Activated naive CD4-positive, alpha-beta T cell treated with anti-CD3 and anti-CD28 coated beads for 36 hours (primary cell): Measurements from ENCODE around the gene ANO7. TPM values are rescaled to one million over a fixed set of nuclear protein-coding genes. Genes with fewer than 3 reads are reported as not detected.

Source experiments
- CTCF ChIA-PET: fragments of 350-600 bp; sonication (Branson Sonifier 250); formaldehyde crosslinking; loops from one replicate; lab custom pipeline; 2021; ENCODE audit warnings: antibody characterized with exemption; lab: Charles Lee
- DNase-seq: peaks from one replicate; pipeline ENCODE4 v3.0.0-alpha.2; 2020
- H3K27ac Mint-ChIP-seq: one replicate; pipeline ENCODE4 v1.8.0; 2021; ENCODE audit warnings: mild to moderate bottlenecking, mixed read lengths
- H3K27me3 Mint-ChIP-seq: one replicate; pipeline ENCODE4 v1.8.0; 2021; ENCODE audit warnings: low read depth, mixed read lengths
- H3K36me3 Mint-ChIP-seq: one replicate; pipeline ENCODE4 v1.8.0; 2021; ENCODE audit warnings: low read depth, mixed read lengths
- H3K4me1 Mint-ChIP-seq: one replicate; pipeline ENCODE4 v1.8.0; 2021; ENCODE audit warnings: low read depth, mixed read lengths
- H3K4me3 Mint-ChIP-seq: one replicate; pipeline ENCODE4 v1.8.0; 2021; ENCODE audit warnings: mild to moderate bottlenecking, moderate library complexity, mixed read lengths
- H3K9me3 Mint-ChIP-seq: one replicate; pipeline ENCODE4 v1.8.0; 2021; ENCODE audit warnings: mixed read lengths
- intact Hi-C: fragments of 100-400 bp; cut with micrococcal nuclease; formaldehyde crosslinking; loops from one replicate; pipeline ENCODE4 v1.15.1; 2023
- total RNA-seq, 2 experiments: library from RNA; stranded (reverse); gene quantifications; one replicate each; pipeline ENCODE4 v1.2.3, GENCODE V29; 2021

ANO7 gene
- total RNA-seq, 2 experiments from 2014 or later, result 0.57 TPM

DNA sequence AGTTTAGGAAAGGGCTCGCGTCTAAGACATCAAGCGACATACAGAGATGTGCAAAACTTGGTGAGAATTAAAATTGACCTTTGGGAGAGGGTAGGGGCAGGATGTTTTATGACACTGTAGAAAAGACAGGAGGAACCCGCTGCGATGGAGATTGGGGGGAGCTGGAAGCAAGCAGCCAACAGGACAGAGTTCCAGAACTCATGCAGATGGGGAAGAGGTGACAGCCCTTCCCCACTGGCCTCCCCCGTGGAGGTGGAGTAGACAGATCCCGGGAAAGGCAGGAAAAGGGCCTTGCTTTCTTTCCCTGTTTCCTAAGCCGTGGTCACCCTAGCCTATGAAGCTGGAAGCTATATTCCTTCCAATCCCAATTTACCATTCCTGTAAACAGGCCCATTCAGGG, 39.1 kb downstream of the ANO7 start:
- intact Hi-C loops, result no loop called here
- Mint-ChIP-seq H3K36me3 (peaks cover 30% of the 10 kb centered on the region), H3K4me1 (peaks cover 7% of the 10 kb centered on the region), H3K4me3 (no peak overlapping the region), H3K27ac (no peak overlapping the region), H3K27me3 (no peaks in the 10 kb centered on the region), H3K9me3 (no peaks in the 10 kb centered on the region)
- CTCF ChIA-PET, result no interaction called here
- no peak for DNase-seq

GRCh38 chr2:241228081-241228859, 39.8 kb downstream of the ANO7 start:
- Mint-ChIP-seq H3K27ac (no peak overlapping the region), H3K4me1 (peaks cover 7% of the 10 kb centered on the region), H3K9me3 (no peaks in the 10 kb centered on the region), H3K36me3 (peaks cover 35% of the 10 kb centered on the region), H3K4me3 (no peak overlapping the region), H3K27me3 (no peaks in the 10 kb centered on the region)
- intact Hi-C loops, result no loop called here
- no peak for DNase-seq
- CTCF ChIA-PET, result interaction anchor here (0.6 kb wide), 1 partner anchor 165 kb away, joined by 3 read pairs; no protein-coding TSS in a partner anchor

GRCh38 chr2:241228860-241229516, 40.5 kb downstream of the ANO7 start:
- no peak for DNase-seq
- Mint-ChIP-seq H3K27me3 (no peaks in the 10 kb centered on the region), H3K4me3 (no peak overlapping the region), H3K27ac (no peak overlapping the region), H3K9me3 (no peaks in the 10 kb centered on the region), H3K36me3 (peaks cover 39% of the 10 kb centered on the region), H3K4me1 (peaks cover 7% of the 10 kb centered on the region)
- CTCF ChIA-PET, result no interaction called here
- intact Hi-C loops, result no loop called here

- Mint-ChIP-seq H3K27ac (no peak overlapping the region), H3K4me3 (no peak overlapping the region), H3K4me1 (no peaks in the 10 kb centered on the region), H3K36me3 (peaks cover 47% of the 10 kb centered on the region), H3K9me3 (no peaks in the 10 kb centered on the region), H3K27me3 (no peaks in the 10 kb centered on the region)
- intact Hi-C loops, result no loop called here
- no peak for DNase-seq
- CTCF ChIA-PET, result no interaction called here
These were observed 41.3 kb downstream of the ANO7 start for GRCh38 chr2:241229563-241230401.

DNA sequence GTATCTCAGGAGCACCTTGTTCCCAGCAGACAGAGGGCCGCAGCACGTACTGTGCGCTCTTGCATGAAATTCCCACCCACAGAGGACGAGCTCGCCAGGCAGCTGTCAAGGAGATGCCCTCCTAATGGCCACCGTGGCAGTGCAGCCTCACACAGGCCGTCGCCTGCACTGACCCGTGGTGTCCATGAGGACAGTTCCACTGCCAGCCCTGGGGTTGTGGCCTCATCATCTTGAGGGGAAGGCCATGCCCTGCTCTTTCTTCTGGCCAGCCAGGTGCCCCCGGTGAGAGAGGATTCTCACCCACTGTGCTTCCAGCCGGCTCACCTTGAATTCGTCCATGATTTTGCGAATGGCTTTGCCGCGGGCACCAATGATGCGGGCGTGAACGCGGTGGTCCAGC, 42.0 kb downstream of the ANO7 start:
- no peaks in the 10 kb centered on the region for H3K4me1 Mint-ChIP-seq
- H3K27me3 Mint-ChIP-seq, result no peaks in the 10 kb centered on the region
- intact Hi-C loops, result no loop called here
- H3K4me3 Mint-ChIP-seq, result no peak overlapping the region
- H3K9me3 Mint-ChIP-seq, result no peaks in the 10 kb centered on the region
- DNase-seq, result no peak
- peaks cover 52% of the 10 kb centered on the region for H3K36me3 Mint-ChIP-seq
- CTCF ChIA-PET, result no interaction called here
- H3K27ac Mint-ChIP-seq, result no peak overlapping the region

DNA sequence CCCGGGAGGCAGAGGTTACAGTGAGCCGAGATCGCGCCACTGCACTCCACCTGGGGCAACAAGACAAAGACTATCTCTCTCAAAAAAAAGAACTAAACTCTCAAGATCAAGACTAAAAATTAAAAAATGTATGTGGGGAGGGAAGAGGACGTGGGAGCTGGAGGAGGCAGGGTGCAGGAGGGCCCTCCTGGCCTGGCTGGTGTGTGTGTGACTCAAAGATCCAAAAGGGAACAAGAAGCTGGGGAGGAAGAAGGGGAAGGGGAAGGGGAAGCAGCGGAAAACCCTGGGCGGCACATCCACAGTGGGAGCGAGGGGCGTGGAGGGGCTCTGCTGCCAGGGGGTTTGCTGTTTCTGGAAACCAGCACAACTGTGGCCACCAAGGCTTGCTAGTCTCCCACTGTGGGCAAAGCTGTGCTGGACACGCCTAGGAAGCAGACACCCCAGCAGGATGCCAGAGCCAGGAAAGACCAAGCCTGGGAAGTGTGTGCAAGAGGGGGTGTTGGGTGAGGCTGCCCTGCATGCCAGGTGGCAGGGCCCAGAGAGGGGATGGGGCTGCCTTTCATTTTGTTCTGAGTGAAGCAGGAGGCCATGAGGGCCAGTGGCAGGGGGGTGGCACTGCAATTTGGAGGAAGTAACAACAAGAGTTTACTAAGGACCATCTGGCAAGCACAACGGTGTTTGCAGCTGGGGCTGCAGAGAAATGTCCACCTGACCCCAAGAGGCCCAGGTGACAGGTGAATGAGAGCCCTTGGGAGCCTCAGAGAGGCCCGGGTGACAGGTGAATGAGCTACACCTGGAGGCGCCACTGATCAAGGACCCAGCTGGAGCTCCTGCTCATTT, 44.5 kb downstream of the ANO7 start:
- Mint-ChIP-seq H3K36me3 (peaks cover 66% of the 10 kb centered on the region), H3K9me3 (no peaks in the 10 kb centered on the region), H3K27me3 (no peaks in the 10 kb centered on the region), H3K27ac (no peak overlapping the region), H3K4me3 (no peak overlapping the region), H3K4me1 (no peaks in the 10 kb centered on the region)
- intact Hi-C loops, result no loop called here
- CTCF ChIA-PET, result interaction anchor here (0.6 kb wide), 1 partner anchor 365 kb away, joined by 3 read pairs; no protein-coding TSS in a partner anchor
- DNase-seq, result no peak

- Mint-ChIP-seq H3K27me3 (no peaks in the 10 kb centered on the region), H3K9me3 (no peaks in the 10 kb centered on the region), H3K4me3 (no peak overlapping the region), H3K36me3 (peaks cover 69% of the 10 kb centered on the region), H3K27ac (no peak overlapping the region), H3K4me1 (no peaks in the 10 kb centered on the region)
- CTCF ChIA-PET, result no interaction called here
- intact Hi-C loops, result no loop called here
- DNase-seq, result no peak
These were observed 45.8 kb downstream of the ANO7 start for GRCh38 chr2:241234066-241234790.

DNA sequence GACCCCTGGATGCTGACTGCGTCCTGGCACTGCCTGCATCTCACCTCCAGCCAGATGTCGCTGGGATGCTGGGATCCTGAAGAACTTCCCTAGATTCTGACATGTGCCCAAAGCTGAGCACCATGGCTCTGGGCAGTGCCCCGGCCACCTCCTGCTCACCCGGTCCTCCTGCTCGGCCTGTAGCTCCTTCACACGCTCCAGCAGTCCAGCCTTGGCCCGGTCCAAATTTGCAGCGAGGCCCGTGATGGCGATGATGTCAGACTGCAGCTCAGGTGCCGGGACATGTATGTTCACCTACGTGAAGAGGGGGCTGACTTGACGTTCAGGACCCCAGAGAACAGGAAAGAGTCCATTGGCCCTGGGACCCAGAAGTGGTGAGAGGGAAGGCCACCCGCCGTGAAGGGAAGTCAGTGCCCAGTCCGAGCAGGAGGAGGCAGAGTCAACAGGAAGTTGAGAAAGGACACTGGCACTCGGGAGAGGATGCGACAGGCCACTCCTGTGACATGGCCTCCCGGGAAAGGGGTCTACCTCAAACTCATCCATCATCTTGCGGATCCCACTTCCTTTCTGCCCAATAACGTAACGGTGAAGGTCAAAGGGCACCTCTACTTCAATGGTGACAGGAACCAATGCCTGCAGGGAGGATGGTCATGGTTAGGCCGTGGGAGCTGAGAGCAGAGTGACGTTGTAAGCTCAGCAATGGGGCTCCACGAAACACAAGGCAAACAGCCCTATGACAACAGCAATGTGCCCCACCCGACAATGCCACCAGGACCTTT, 46.7 kb downstream of the ANO7 start:
- Mint-ChIP-seq H3K27me3 (no peaks in the 10 kb centered on the region), H3K4me3 (no peak overlapping the region), H3K9me3 (no peaks in the 10 kb centered on the region), H3K36me3 (peaks cover 73% of the 10 kb centered on the region), H3K4me1 (no peaks in the 10 kb centered on the region), H3K27ac (no peak overlapping the region)
- DNase-seq, result no peak
- CTCF ChIA-PET, result no interaction called here
- intact Hi-C loops, result no loop called here

- DNase-seq, result no peak
- H3K9me3 Mint-ChIP-seq, result no peaks in the 10 kb centered on the region
- no peak overlapping the region for H3K4me3 Mint-ChIP-seq
- no peaks in the 10 kb centered on the region for H3K4me1 Mint-ChIP-seq
- peaks cover 75% of the 10 kb centered on the region for H3K36me3 Mint-ChIP-seq
- H3K27ac Mint-ChIP-seq, result no peak overlapping the region
- H3K27me3 Mint-ChIP-seq, result no peaks in the 10 kb centered on the region
- CTCF ChIA-PET, result no interaction called here
- intact Hi-C loops, result no loop called here
These were observed 47.5 kb downstream of the ANO7 start for GRCh38 chr2:241235859-241236593.

- no peaks in the 10 kb centered on the region for H3K9me3 Mint-ChIP-seq
- DNase-seq, result no peak
- H3K27me3 Mint-ChIP-seq, result no peaks in the 10 kb centered on the region
- H3K36me3 Mint-ChIP-seq, result peaks cover 75% of the 10 kb centered on the region
- CTCF ChIA-PET, result interaction anchor here (0.6 kb wide), 1 partner anchor 237 kb away, joined by 3 read pairs; no protein-coding TSS in a partner anchor
- H3K4me1 Mint-ChIP-seq, result no peaks in the 10 kb centered on the region
- no peak overlapping the region for H3K4me3 Mint-ChIP-seq
- intact Hi-C loops, result no loop called here
- H3K27ac Mint-ChIP-seq, result no peak overlapping the region
These were observed 48.6 kb downstream of the ANO7 start for GRCh38 chr2:241237047-241237446.
